IPS DF 4.7 (cell line): ENCODE measurements around the gene C14orf93.

Experiments
- DNase-seq: peaks from one replicate; pipeline ENCODE4 v3.0.0-alpha.2; 2013; ENCODE audit warnings: low spot score; ENCODE audit errors: extremely low read depth

Gene C14orf93

DNA sequence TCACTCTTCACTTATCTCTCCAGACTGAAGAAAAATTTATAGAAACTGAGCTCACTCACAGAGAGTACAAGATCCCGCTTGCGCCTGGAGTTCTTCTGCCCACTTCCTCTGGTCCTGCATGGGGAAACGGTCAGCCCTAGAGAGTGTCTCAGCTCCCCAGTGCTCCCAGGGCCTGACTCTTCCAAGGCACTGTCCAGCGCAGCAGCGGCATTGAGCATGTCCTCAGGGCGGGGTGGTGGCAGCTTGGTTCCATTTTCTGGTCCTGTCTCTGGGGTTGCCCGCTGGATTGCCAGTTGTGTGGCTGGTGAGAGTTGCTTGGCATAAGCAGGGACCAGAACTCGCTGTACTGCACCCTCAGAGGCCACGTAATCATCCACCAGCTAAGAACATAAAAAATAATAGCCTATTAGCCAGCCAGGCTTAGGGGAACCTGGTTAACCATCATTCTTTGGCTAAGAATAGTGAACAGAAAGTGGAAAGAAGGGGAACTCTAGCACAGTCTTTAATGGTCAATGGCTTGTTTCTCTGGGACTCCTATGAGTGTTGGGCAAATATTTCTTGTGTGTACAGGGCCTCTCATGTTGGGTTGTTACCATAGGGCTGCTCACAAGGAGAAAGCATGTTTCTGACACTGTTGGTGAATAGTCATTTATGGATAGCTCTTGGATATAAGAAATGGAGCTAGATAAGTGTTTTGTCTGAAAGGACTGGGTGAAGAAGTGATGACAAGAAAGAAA lies 13.9 kb downstream of the C14orf93 start:
- no peak for DNase-seq

DNA sequence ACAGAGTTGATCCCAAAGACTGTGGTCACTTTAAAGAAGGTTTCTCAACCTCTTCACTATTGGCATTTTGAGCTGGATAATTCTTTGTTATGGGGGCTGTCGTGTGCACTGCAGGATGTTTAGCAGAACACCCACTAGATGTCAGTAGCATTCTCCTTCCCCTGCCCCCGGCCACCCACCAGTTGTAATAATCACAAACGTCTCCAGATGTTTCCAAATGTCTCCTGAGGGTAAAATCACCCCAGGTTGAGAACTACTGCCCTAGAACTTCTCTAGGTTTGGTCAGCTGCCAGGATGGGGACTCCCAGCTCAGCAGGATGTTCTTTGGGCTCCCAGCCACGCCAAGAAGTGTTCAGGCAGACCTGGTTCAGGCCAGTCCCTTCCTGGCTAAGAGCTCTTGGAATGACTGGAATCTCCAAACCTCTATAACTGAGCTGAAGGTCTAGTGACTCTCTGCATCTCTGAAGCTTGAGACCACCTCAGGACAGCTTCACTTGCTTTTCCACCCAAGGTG lies 15.1 kb downstream of the C14orf93 start:
- DNase-seq: no peak

- DNase-seq: no peak
Observed at GRCh38 chr14:22993517-22993916, 16.4 kb downstream of the C14orf93 start.

DNA sequence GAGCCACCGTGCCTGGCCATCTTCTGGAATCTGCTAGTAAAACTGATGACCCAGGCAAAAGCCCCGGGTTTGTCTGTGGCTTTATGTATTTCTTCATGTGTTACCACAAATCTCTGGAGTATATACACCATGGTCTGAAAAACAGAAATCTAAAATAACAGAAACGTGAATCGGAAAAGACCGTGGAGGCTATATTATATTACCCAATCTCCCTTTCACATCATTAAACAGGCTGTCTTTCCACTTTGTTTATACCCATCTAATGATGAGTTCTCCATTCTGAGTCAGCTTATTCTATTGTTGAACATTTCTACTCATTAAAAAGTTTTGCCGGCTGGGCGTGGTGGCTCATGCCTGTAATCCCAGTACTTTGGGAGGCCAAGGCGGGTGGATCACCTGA lies 18.1 kb downstream of the C14orf93 start:
- no peak for DNase-seq

GRCh38 chr14:22987291-22987690 lies 22.7 kb downstream of the C14orf93 start:
- no peak for DNase-seq

DNA sequence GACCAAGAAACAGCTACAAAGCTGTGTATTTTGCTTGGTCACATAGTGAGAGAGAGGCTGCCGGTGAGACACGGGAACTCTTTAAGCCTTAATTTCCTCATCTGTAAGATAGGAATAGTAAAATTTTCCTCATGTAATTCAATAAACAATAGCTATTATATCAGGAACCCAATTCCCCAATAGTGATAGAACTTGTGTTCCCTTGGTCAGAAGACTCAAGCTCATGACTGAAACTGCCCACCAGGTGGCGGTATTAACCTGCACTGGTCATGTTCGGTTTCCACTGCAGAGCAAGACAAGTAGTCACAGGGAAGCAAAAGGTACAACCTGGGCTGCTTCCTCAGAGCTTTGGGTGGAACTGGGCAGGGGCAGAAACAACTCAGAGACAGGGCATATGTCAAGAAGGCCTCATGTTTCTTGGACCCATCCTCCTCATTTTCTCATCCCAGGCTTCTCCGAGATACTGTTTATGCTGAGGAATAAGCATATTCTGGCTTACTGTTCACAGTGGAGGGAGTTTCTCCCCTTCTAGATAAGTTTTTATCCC lies 23.4 kb downstream of the C14orf93 start:
- no peak for DNase-seq

GRCh38 chr14:22985894-22986507 lies 23.9 kb downstream of the C14orf93 start:
- DNase-seq: no peak

GRCh38 chr14:22984959-22985658 lies 24.8 kb downstream of the C14orf93 start:
- no peak for DNase-seq

GRCh38 chr14:22982477-22983245 lies 27.3 kb downstream of the C14orf93 start, which contains the start of gene AJUBA:
AJUBA (minus strand) TSS chr14:22982551; CDS start chr14:22982266, 285 bp downstream.
- DNase-seq: no peak

DNA sequence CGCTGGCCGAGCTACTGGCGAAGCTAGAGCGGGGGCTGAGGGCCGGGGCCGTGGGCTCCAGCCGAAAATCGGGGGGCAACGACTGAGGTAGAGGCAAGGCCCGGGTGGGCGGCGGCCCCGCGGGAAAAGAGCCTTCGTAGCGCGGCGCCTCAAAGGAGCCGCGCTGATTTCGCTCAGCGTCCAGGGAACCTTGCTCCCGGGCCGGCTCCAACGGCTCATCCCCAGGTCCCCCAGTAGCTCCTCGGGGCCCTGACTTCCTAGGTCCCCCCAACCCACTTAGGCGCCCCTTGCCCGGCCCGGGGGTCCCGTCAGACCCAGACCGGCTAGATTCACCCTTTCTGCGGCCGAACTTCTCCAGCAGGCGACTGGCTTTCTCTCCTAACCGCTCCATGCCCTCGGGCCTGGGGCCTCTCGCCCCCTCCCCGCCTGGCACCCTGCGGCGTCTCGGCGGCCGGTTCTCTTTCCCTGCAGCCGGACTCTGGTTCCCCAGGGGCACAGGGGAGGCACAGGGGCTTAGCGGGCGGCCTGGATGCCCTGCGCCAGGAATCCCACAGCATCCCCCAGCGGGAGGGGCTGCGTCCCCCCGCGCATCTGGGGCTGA lies 28.0 kb downstream of the C14orf93 start:
- DNase-seq: no peak

DNA sequence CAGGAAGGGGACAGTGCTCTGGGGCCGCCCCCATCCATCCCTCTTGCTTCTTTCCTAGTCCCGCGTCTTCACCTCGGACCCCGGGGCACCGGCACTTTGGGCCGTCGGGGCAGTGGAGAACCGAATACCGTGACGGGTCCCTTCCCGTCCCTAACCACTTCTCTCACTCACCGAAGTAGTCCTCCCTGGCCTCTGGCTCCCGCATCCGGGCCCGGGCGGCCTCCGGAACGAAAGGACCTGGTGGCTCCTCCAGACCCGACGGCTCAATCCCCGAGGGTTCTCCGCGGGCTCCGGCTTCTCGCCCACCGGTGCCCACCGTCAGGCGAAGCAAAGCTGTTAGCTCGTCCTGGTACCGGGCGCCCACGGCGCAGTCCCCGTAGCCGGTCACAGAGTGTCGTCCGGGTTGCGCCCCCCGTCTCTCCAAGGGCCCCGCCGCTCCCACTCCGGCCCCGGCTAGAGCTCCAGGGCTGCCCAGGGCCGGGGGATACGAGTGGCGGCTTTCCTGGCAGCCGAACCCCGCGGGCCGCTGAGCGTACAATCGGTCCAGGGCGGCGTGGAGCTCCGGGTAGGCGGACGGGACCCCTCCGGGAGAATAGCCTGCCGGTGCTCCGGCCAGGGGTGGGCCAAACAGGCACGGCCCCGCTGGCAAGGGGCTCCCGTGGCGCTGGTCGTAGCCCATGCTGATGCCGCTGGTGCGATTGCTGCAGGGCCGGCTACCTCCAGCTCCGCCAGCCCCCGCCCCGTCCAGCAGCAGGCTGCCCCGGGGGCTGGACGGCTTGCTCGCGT lies 28.7 kb downstream of the C14orf93 start:
- DNase-seq: no peak

GRCh38 chr14:22980672-22981089 lies 29.3 kb downstream of the C14orf93 start:
- no peak for DNase-seq

GRCh38 chr14:22979748-22980392 lies 30.1 kb downstream of the C14orf93 start:
- no peak for DNase-seq

DNA sequence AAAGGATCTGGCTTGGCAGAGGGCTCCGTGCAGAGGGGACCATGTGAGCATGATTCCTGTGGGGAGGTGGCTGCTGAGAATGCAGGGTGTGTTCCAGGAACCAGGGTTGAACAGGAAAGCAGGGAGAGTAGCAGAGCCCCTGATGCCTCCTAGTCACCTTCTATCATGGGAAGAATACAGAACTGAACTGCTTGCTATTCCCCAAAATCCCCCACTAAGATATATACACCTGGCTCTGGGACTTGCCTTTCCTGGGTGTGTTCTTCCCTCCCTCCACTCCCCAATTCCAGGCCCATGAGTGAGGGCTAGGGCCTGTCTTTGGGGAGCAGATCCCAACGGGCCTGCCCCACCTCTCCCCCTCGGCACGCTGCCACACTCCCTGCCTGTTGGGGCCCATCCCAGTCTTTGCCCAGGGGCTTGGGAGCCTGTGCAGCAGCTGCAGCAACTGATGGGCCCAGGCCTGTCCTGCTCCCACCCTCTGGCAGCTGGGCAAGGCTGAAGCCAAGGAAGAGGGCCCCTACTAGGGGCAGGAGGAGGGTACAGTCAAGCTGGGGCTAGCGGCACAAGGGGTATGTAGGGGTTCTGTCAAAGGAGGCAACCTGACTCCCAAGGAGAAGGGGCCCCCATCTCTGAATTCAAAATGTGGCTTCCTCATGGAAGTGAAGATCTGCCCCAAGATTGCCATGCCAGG lies 30.8 kb downstream of the C14orf93 start:
- no peak for DNase-seq

DNA sequence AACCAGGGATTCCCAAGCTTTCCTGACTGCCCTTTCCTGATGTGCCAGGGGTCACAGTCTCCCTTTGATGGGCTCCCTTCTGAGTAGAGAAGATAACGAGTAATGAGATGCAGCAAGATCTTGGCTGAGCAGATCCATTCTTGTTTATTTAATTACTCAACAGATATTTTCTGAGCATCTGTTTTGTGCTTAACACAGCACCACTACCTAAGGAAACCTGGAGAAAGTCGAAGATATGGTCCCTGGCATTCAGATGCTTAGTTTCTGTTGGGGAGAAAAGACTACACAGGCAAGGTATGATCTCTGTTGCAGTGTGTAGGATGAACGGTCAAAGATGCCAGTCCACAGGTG lies 31.5 kb downstream of the C14orf93 start:
- no peak for DNase-seq

DNA sequence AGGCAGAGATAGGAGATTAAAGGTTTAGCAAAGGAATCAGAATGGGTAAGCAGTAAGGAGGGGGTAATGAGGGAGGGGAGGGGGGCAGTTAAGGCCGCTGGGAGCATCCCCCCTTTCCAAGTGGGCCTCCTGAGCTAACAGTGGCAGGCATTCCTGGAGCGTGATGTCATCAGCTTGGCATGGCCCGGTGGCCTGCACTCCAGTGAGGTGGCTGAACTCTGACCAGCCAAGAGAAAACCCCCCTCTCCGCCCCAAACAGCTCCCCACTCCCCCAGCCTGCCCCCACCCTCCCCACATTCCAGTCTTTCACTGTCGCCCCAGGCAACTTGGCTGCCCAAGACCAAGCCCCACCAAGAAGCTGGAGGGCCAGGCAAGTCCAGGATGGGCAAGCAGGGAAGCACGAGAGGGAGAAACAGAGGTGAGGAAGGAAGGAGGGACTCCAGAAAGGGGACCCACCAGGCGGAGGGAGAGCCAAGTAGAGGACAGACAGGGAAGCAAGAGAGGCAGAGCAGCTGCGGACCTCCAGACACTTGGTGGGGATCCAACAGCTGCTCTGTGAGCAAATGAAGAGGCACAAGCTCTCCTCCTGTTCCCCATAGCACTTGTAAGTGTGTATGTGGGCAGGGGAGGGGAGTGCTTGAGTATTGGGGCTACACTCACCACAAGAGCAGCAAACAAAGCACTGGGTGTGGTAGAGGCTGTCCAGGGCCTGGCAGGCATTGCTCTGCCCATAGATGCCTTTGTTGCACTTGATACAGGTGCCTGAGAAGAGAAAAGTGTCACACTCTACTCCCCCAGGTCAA lies 32.1 kb downstream of the C14orf93 start:
- no peak for DNase-seq

- DNase-seq: no peak
Observed at GRCh38 chr14:22977434-22977683, 32.6 kb downstream of the C14orf93 start.
